Bronchial epithelial cell (primary cell): ENCODE measurements around the gene P2RX2. TPM values are rescaled to one million over a fixed set of nuclear protein-coding genes. Genes with fewer than 3 reads are reported as not detected.

Experiments used
- DNase-seq: peaks from one replicate; pipeline ENCODE4 v3.0.0-alpha.2; 2010; ENCODE audit warnings: low read depth
- FAIRE-seq: peaks from 2 replicates; lab custom pipeline; 2011; peaks lifted over from hg19 to GRCh38; lab: Jason Lieb, UNC
- H3K27me3 ChIP-seq: 2 replicates; pipeline ENCODE4 v1.5.1; 2011; ENCODE audit warnings: low read length; ENCODE audit not compliant: control insufficient read depth, insufficient read depth
- H3K36me3 ChIP-seq: 2 replicates; pipeline ENCODE4 v1.5.1; 2011; ENCODE audit warnings: low read length; ENCODE audit not compliant: control insufficient read depth, insufficient read depth
- H3K4me3 ChIP-seq: 2 replicates; pipeline ENCODE4 v1.5.1; 2011; ENCODE audit warnings: mild to moderate bottlenecking, low read depth, low read length, control low read depth
- CTCF ChIP-seq: IDR thresholded peaks from 2 replicates; pipeline ENCODE4 v1.5.1; 2011; ENCODE audit warnings: mild to moderate bottlenecking, moderate library complexity, low read length, control low read depth, inconsistent platforms; ENCODE audit not compliant: insufficient read depth, severe bottlenecking
- total RNA-seq: library from RNA; depleted of rRNA; stranded (reverse); fragments of >200 nt; gene quantifications from 2 replicates; pipeline ENCODE4 v1.2.1, GENCODE V29; 2014

The P2RX2 gene
- total RNA-seq, 1 donor from 2014 or later, result not detected

GRCh38 chr12:132580701-132581292 lies 37.8 kb upstream of the P2RX2 start:
- H3K27me3 ChIP-seq, result no peaks in the 10 kb centered on the region
- FAIRE-seq, result no peak
- TF ChIP-seq CTCF, result no peak
- DNase-seq, result no peak
- H3K4me3 ChIP-seq, result no peak overlapping the region
- peaks cover 9% of the 10 kb centered on the region for H3K36me3 ChIP-seq

- no peak for FAIRE-seq
- no peak for TF ChIP-seq CTCF
- peaks cover 9% of the 10 kb centered on the region for H3K36me3 ChIP-seq
Observed at GRCh38 chr12:132581348-132582057, 37.1 kb upstream of the P2RX2 start.

GRCh38 chr12:132582058-132582420 lies 36.5 kb upstream of the P2RX2 start:
- Histone ChIP-seq H3K4me3 (no peak overlapping the region), H3K36me3 (peaks cover 7% of the 10 kb centered on the region), H3K27me3 (no peaks in the 10 kb centered on the region)
- DNase-seq (no peak), FAIRE-seq (no peak)
- no peak for TF ChIP-seq CTCF

More at GRCh38 chr12:132581348-132582057, 37.1 kb upstream of the P2RX2 start:
- Histone ChIP-seq H3K27me3 (no peaks in the 10 kb centered on the region), H3K4me3 (no peak overlapping the region)
- no peak for DNase-seq

GRCh38 chr12:132582582-132583410 lies 35.8 kb upstream of the P2RX2 start:
- no peak for TF ChIP-seq CTCF

GRCh38 chr12:132583411-132583710 lies 35.2 kb upstream of the P2RX2 start:
- DNase-seq (no peak), FAIRE-seq (no peak)
- Histone ChIP-seq H3K27me3 (peaks cover 1% of the 10 kb centered on the region), H3K4me3 (no peak overlapping the region), H3K36me3 (peaks cover 1% of the 10 kb centered on the region)
- no peak for TF ChIP-seq CTCF

More at GRCh38 chr12:132582582-132583410, 35.8 kb upstream of the P2RX2 start:
- DNase-seq, result no peak
- H3K4me3 ChIP-seq, result no peak overlapping the region
- no peak for FAIRE-seq
- peaks cover 2% of the 10 kb centered on the region for H3K36me3 ChIP-seq
- no peaks in the 10 kb centered on the region for H3K27me3 ChIP-seq
